GM10266 (cell line): ENCODE data around the gene DAND5.
"Not testable (repeated sequence)": the region's sequence is repeated elsewhere in the genome, so short reads cannot be mapped to it uniquely, and the experiment has no call there.

Source experiments
- DNase-seq: peaks from one replicate; pipeline ENCODE4 v3.0.0; 2012; ENCODE audit errors: extremely low spot score
- TF ChIP-seq, protein P1 (sequence below): IDR thresholded peaks from 2 replicates; pipeline ENCODE4 v1.5.1; 2012; ENCODE audit warnings: mild to moderate bottlenecking, low read depth; ENCODE audit not compliant: control insufficient read depth, insufficient read depth; ENCODE audit errors: missing control alignments

The DAND5 gene

DNA sequence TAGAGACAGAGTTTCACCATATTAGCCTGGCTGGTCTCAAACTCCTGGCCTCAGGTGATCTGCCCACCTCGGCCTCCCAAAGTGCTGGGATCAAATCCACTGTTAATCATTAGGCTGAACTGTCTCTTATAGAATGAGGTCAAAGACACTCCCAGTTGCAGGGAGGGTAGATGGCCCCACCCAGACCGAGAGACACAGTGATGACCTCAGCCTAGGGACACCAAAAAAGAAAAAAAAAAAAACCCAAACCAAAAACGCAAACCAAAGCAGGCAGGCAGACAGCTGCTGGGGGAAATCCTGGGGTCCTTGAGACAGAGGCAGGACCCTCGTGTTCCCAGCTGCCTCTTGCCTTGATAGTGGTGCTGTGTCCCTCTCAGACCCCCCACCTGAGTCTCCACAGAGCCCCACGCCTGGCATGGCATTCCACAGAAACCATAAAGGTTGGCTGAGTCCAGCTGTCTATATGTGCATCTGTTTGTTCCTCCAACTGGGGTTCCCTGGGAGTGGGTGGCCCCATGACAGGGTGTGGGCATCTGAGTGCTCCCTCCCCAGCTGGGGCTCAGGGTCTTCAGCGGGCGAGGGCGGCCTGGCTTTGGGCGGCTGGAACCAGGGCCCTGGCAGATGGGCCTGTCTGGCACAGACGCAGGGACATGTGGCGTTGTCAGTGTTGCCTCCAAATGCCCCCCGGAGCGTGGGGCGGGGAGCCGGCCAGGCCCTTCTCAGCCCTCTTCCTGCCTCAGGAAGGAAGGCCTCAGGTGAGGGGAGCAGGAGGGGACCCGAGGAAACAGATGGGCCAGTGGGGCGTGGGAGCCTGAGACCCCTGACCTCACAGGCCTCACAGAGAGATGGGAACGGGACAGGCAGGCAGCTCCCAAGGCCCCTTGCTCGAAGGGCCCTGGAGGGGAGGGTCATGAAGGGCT, 5.2 kb downstream of the DAND5 start:
- TF ChIP-seq, protein P1, sequence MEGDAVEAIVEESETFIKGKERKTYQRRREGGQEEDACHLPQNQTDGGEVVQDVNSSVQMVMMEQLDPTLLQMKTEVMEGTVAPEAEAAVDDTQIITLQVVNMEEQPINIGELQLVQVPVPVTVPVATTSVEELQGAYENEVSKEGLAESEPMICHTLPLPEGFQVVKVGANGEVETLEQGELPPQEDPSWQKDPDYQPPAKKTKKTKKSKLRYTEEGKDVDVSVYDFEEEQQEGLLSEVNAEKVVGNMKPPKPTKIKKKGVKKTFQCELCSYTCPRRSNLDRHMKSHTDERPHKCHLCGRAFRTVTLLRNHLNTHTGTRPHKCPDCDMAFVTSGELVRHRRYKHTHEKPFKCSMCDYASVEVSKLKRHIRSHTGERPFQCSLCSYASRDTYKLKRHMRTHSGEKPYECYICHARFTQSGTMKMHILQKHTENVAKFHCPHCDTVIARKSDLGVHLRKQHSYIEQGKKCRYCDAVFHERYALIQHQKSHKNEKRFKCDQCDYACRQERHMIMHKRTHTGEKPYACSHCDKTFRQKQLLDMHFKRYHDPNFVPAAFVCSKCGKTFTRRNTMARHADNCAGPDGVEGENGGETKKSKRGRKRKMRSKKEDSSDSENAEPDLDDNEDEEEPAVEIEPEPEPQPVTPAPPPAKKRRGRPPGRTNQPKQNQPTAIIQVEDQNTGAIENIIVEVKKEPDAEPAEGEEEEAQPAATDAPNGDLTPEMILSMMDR, result no peak
- DNase-seq, result no peak

DNA sequence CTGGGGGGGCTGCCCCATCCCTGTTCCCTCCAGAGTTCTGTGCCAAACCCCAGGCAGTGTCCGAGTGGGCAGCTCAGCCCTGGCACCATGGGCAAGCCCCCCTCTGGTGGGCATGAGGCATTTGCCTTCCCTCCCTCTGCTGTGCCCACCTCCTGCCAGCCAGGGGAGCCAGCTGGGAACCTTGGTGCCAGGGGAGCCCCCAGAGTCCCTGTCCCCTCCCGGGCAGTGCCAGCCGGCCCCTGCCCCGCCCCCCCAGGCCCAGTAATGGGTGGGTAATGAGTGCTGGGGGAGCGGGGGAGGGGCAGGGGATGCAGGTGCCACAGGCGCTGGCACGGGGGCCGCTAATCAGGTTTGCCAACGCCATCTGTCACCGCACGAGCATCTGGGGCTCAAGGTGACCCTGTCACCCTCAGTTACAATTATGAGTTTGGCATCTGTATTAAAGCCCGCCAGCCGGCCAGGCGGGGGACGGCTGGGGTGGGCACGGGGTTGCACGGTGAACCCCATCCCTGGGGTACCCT, 5.9 kb downstream of the DAND5 start:
- DNase-seq, result no peak
- TF ChIP-seq, protein P1, result no peak

DNA sequence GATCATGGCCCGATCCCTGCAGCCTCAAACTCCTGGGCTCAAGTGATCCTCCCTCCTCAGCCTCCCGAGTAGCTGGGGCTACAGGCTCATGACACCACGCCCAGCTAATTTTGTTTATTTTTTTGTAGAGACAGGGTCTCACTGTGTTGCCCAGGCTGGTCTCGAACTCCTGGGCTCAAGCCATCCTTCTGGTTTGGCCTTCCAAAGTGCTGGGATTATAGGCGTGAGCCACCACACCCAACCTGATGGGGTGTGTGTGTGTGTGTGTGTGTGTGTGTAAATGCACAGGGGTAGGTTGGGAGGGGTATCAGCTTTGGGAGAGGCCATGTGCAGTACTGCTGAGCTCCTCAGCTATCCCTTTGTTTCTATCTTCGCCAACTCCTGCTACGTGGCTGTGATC, 6.7 kb downstream of the DAND5 start:
- DNase-seq, result not testable (repeated sequence)

DNA sequence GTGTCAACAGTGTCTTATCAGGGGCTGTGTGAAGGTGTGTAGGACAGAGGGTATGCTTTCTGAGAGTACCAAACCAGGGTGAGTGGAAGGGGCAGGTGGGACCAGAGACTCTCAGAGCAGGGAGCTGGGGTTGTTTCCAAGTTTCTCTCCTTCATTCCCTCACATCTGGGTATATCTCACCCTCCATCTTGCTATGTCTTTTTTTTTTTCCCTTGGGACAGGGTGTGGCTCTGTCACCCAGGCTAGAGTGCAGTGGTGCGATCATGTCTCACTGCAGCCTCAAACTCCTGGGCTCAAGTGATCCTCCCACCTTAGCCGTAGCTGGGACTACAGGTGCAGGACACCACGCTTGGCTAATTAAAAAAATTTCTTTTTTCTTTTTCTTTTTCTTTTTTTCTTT, 10.6 kb downstream of the DAND5 start:
- DNase-seq, result no peak
- TF ChIP-seq, protein P1, result no peak

DNA sequence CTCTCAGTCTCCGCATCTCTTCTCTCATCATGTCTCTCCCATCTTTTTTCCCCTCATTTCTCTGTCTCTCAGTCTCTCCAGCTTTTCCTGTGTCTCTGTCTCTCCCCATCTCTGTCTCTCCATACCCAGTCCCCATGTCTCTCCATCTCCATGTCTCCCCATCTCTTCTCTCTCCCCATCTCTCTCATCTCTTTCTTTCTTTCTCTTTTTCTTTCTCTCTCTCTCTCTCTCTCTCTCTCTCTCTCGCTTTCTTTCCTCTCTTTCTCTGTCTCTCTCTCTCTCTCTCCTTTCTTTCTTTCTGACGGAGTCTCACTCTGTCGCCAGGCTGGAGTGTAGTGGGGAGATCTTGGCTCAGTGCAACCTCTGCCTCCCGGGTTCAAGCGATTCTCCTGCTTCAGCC, 13.3 kb downstream of the DAND5 start:
- DNase-seq, result no peak
- TF ChIP-seq, protein P1, result no peak

DNA sequence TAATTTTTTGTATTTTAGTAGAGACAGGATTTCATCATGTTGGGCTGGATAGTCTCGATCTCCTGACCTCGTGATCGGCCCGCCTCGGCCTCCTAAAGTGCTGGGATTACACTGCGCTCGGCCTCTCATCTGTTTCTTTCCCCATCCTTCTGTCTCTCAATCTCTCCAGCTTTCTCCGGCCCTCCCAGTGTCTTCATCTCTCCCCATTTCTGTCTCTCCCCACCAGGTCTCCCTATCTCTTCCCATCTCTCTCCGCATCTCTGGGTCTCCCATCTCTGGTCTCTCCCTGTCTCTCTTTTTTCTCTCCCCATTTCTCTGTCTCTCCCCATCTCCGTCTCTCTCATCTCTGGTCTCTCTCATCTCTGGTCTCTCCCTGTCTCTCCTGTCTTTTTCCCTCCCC, 13.7 kb downstream of the DAND5 start:
- TF ChIP-seq, protein P1, result no peak
- DNase-seq, result no peak

DNA sequence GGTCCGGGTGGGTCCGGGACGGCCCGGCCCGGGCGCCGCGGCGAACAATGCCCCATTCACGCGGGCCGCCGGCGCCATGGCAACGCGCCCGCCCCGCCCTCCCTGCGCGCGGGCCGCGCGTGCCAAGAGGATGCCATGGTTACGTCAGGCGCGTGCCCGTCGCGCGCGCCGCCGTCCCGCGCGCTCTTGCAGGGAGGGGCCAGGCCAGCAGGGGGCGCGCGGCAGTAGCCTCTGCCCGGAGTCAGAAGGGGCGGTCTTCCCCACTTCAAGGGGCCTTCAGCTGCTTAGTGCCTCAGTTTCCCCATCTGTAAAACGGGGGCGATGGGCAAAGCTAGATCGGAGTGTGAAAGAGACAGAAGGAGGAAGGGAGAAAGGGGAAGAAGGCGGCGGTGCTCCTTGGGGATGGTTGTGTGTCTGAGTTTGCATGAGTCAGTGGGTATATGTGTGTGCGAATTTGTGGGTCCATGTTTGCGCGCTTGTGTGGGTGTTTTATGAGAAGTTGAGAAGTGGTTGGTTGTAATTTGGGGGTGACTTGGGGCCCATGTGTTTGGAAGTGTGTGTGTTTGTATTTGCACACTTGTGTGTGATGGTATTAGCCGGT, 14.3 kb downstream of the DAND5 start:
- TF ChIP-seq, protein P1, result peak; percentile 96
- peak; percentile 91 for DNase-seq
